ENCODE data around the gene CHI3L1.

Gene CHI3L1

DNA sequence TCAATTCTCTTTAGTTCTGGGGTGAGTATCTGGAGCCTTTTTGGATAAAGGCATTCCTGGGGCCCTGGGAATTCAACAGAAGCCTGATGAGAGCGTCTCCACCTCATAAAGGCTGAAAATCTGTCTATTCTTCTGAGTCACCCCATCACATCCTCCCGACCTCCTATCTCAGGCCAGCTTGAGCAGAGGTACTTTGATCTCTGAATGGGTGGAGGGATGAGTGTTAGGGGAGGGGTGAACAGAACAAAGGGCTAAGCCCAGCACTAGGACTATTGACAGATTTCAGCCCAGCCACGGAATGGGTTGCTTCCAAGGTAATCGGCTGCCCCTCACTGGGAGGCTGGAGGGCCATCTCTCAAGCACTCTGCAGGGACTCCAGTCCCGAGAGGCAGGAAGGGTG lies 8.4 kb downstream of the CHI3L1 start:
- TF ChIP-seq, protein P1, sequence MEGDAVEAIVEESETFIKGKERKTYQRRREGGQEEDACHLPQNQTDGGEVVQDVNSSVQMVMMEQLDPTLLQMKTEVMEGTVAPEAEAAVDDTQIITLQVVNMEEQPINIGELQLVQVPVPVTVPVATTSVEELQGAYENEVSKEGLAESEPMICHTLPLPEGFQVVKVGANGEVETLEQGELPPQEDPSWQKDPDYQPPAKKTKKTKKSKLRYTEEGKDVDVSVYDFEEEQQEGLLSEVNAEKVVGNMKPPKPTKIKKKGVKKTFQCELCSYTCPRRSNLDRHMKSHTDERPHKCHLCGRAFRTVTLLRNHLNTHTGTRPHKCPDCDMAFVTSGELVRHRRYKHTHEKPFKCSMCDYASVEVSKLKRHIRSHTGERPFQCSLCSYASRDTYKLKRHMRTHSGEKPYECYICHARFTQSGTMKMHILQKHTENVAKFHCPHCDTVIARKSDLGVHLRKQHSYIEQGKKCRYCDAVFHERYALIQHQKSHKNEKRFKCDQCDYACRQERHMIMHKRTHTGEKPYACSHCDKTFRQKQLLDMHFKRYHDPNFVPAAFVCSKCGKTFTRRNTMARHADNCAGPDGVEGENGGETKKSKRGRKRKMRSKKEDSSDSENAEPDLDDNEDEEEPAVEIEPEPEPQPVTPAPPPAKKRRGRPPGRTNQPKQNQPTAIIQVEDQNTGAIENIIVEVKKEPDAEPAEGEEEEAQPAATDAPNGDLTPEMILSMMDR (IDR thresholded peaks at IDR 0.05; ENCODE audit: low read depth, low read length, missing control alignments) = no peak
- no peak for DNase-seq (ENCODE audit: extremely low read depth, low read depth)
- H3K4me3 ChIP-seq (replicated peaks; ENCODE audit: low read depth, low read length) = no peak overlapping the region

DNA sequence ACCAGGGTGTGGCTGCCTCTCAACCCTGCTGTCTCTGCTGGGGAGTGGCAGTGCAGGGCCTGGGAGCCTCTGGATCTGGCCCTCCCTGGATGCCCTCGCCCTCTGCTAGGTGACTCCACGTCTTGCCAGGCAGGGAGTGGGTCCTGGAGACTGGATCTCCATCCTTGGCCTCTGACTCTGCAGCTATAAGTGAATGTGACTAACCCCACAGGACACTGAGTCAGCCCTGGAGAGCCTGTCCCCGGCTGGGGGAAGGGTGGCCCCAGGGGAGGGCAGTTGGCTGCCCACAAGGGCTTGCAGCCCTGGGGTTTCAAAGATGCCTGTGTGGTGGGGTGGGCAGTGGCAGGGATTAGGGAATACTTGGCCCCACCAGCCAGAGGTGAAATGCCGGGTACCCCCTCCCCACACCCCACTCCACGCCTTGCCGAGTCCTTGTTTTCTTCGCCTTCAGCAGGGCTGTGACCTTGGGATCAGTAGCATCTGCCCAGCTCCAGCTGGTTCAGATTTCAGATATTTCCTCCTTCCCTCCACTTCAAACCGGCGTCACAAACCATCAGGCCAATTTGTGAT lies 8.9 kb downstream of the CHI3L1 start:
- DNase-seq (ENCODE audit: extremely low read depth, low read depth) = no peak
- TF ChIP-seq, protein P1 (IDR thresholded peaks at IDR 0.05; ENCODE audit: low read depth, low read length, missing control alignments) = no peak
- no peak overlapping the region for H3K4me3 ChIP-seq (replicated peaks; ENCODE audit: low read depth, low read length)

DNA sequence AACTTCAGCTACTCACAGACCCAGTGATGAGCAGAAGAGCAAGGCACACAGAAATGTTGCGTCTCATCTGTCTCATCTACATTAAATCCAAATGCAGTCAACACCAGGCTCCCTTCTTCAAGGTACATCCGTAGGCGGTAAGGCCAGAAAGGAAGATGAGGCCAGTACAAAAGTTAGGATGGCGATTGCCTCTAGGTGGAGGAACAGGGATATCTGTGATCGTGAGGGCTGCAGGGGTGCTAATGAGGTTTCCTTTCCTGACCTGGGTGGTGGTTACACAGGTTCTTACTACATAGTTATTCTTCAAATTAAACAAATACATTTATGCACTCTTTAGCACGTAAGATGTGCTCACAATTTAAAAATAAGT lies 9.5 kb downstream of the CHI3L1 start:
- H3K4me3 ChIP-seq (replicated peaks; ENCODE audit: low read depth, low read length) = no peak overlapping the region
- TF ChIP-seq, protein P1 (IDR thresholded peaks at IDR 0.05; ENCODE audit: low read depth, low read length, missing control alignments) = no peak
- DNase-seq (ENCODE audit: extremely low read depth, low read depth) = no peak

DNA sequence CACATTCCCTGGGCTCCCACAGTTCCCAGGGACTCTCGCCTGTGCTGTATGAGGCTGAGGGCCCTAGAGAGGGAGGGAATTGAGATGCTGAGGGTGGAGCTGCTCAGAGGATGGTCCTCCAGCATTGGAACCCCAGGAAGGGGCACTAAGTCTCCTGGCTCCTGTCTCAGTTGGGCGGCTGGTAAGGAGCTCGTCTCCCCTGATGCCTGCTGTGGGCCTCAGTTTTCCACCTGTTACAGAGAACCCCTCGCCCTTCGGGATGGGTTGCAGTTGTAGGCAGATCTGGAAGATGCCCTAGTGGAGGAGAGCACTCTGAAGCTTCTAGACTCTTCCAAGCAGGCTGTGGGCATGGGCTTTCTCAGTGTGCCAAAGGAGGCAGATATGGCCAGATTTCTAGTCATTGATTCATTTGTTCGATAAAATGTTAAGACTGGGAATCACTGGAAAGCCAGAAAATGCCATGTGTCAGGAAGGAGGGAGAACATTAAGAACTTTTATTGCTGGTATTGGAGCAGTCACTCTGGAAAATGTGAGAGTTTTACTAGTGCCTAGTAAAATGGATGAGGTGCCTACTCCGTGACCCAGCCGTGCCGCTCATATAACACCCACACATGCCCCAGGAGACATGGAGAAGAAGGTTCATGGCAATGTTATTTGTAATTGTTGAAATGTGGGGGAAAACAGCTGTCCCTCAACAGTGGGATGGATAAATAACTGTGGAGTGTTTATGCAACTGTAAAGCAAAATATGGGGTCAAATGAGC lies 10.1 kb downstream of the CHI3L1 start:
- no peak for DNase-seq (ENCODE audit: extremely low read depth, low read depth)
- H3K4me3 ChIP-seq (replicated peaks; ENCODE audit: low read depth, low read length) = no peak overlapping the region
- TF ChIP-seq, protein P1 (IDR thresholded peaks at IDR 0.05; ENCODE audit: low read depth, low read length, missing control alignments) = no peak

DNA sequence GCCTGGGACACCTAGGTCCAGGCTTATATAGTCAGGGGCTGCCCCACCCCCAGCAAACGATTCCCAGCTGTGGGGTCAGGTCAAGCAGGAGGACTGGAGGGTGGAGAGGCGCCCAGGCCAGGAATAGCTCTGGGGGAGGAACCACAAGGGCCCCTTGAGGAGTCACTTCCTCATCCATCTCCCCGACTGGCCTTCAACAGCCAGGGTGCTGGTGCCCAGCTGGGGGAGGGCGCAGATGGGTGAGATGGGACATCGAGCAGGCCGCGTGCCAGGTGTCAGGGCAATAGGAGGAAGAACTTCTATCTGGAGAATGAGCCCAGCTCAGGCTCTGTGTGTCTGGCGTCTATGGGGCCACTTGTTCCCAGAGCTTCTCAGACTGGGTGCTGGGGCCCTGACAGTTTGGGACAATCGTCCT lies 10.7 kb downstream of the CHI3L1 start:
- H3K4me3 ChIP-seq (replicated peaks; ENCODE audit: low read depth, low read length) = no peak overlapping the region
- TF ChIP-seq, protein P1 (IDR thresholded peaks at IDR 0.05; ENCODE audit: low read depth, low read length, missing control alignments) = no peak
- no peak for DNase-seq (ENCODE audit: extremely low read depth, low read depth)

DNA sequence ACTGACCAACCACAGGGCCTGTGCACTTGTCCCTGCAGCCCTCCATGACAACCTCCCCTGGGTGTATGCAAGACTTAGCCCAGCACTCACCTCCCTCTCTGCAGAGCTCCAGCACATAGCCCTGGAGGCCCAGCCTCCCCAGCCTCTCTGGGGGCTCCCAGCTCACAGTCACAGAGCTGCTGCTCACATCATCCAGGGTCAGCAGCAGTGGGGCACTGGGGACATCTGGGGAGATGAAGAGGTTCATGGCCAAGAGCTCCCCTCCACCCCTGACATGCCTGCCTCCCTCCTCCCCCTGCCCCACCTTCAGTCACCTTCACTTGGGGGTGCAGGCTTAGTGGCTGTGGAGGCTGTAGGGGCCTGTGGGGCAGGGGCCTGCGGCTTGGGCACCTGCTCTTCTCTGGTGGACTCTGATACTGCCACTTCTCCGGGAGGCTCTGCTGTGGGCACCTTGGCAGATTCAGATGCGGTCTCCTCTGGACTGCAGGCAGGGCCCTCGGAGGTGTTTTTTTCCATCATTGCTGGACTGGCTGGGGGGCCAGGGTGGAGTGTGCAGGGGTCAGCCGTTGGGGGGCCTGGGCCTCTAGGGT lies 11.2 kb downstream of the CHI3L1 start, which contains the start of gene MYBPH:
Gene MYBPH (minus strand): TSS at position 590 of the 590 bp plus-strand sequence. CDS start 71 bp downstream, at position 519.
- no peak within 1 kb of the TSS for H3K4me3 ChIP-seq (replicated peaks; ENCODE audit: low read depth, low read length)
- TF ChIP-seq, protein P1 (IDR thresholded peaks at IDR 0.05; ENCODE audit: low read depth, low read length, missing control alignments) = no peak
- no peak for DNase-seq (ENCODE audit: extremely low read depth, low read depth)

Data from HFF-Myc (cell line).